GM12875 (cell line): Measurements from ENCODE around the gene YEATS2.

Experiments
- H3K4me3 ChIP-seq: one replicate; pipeline ENCODE4 v1.5.1; 2011; ENCODE audit warnings: low read depth, low read length, control low read depth
- CTCF ChIP-seq: IDR thresholded peaks from 2 replicates; pipeline ENCODE4 v1.5.1; 2011; ENCODE audit warnings: low read depth, mild to moderate bottlenecking, control low read depth, inconsistent platforms, low read length, moderate library complexity, borderline replicate concordance; ENCODE audit not compliant: insufficient read depth

YEATS2 gene

GRCh38 chr3:183810643-183811594 is 113.3 kb downstream of the YEATS2 start:
- no peak for TF ChIP-seq CTCF
- no peak overlapping the region for H3K4me3 ChIP-seq

GRCh38 chr3:183811638-183812037 is 114.0 kb downstream of the YEATS2 start:
- no peak overlapping the region for H3K4me3 ChIP-seq

GRCh38 chr3:183812761-183813445 is 115.3 kb downstream of the YEATS2 start:
- TF ChIP-seq CTCF, result no peak
- H3K4me3 ChIP-seq, result no peak overlapping the region

More at GRCh38 chr3:183811638-183812037, 114.0 kb downstream of the YEATS2 start:
- TF ChIP-seq CTCF, result no peak

GRCh38 chr3:183814240-183814639 is 116.6 kb downstream of the YEATS2 start:
- no peak for TF ChIP-seq CTCF
- H3K4me3 ChIP-seq, result no peak overlapping the region

GRCh38 chr3:183815563-183815940 is 118.0 kb downstream of the YEATS2 start:
- TF ChIP-seq CTCF, result no peak
- H3K4me3 ChIP-seq, result no peak overlapping the region

GRCh38 chr3:183815951-183816475 is 118.4 kb downstream of the YEATS2 start:
- H3K4me3 ChIP-seq, result no peak overlapping the region
- no peak for TF ChIP-seq CTCF
